GM18867 (cell line): Measurements from ENCODE around the gene KCNK3.
"Not testable (repeated sequence)": the region's sequence is repeated elsewhere in the genome, so short reads cannot be mapped to it uniquely, and the experiment has no call there.

ENCODE experiments used
- ATAC-seq: cut with Tn5 transposase; IDR thresholded peaks from one replicate; pipeline ENCODE4 v1.9.1; 2021; ENCODE audit warnings: mild to moderate bottlenecking, moderate library complexity; ENCODE audit not compliant: unreplicated experiment

Gene KCNK3

DNA sequence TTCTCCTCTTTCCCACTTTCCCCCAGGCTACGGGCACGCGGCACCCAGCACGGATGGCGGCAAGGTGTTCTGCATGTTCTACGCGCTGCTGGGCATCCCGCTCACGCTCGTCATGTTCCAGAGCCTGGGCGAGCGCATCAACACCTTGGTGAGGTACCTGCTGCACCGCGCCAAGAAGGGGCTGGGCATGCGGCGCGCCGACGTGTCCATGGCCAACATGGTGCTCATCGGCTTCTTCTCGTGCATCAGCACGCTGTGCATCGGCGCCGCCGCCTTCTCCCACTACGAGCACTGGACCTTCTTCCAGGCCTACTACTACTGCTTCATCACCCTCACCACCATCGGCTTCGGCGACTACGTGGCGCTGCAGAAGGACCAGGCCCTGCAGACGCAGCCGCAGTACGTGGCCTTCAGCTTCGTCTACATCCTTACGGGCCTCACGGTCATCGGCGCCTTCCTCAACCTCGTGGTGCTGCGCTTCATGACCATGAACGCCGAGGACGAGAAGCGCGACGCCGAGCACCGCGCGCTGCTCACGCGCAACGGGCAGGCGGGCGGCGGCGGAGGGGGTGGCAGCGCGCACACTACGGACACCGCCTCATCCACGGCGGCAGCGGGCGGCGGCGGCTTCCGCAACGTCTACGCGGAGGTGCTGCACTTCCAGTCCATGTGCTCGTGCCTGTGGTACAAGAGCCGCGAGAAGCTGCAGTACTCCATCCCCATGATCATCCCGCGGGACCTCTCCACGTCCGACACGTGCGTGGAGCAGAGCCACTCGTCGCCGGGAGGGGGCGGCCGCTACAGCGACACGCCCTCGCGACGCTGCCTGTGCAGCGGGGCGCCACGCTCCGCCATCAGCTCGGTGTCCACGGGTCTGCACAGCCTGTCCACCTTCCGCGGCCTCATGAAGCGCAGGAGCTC is 35.4 kb downstream of the KCNK3 start:
- ATAC-seq: no peak

DNA sequence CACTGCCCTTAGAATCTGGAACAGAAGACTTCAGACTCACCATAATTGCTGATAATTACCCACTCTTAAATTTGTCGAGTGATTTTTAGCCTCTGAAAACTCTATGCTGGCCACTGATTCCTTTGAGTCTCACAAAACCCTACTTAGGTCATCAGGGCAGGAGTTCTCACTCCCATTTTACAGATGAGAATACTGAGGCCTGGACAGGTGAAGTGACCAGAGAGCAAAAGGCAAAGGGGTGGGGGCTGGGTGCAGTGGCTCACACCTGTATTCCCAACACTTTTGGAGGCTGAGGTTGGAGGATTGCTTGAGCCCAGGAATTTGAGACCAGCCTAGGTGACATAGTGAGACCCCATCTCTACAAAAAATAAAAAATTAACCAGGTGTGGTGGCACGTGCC is 36.8 kb downstream of the KCNK3 start:
- ATAC-seq: no peak

- no peak for ATAC-seq
These were observed 38.2 kb downstream of the KCNK3 start for GRCh38 chr2:26730549-26731344.

DNA sequence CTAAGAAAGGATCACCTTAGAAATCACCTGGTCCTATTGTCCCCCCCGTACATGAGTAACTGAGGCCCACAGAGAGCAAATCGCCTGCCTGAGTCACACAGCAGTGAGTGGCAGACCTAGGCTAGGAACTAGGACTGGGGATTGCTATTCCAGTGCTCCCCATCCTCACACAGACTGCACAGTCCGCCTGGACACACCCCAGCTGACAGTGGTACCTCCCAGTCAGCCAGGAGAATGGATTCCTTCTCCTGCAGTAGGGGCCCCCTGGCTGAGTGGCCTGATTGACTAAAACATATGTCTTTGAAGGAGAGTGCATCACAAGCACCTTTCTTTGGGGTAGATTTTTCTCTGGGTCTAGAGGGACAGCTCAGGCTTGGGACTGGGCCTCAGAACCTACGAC is 39.2 kb downstream of the KCNK3 start:
- no peak for ATAC-seq

- ATAC-seq: no peak
These were observed 39.9 kb downstream of the KCNK3 start for GRCh38 chr2:26732446-26732845.

- ATAC-seq: no peak
These were observed 40.9 kb downstream of the KCNK3 start for GRCh38 chr2:26733413-26733812.

- ATAC-seq: no peak
These were observed 42.6 kb downstream of the KCNK3 start for GRCh38 chr2:26735097-26735496.

- ATAC-seq: no peak
These were observed 43.5 kb downstream of the KCNK3 start for GRCh38 chr2:26735883-26736588.

DNA sequence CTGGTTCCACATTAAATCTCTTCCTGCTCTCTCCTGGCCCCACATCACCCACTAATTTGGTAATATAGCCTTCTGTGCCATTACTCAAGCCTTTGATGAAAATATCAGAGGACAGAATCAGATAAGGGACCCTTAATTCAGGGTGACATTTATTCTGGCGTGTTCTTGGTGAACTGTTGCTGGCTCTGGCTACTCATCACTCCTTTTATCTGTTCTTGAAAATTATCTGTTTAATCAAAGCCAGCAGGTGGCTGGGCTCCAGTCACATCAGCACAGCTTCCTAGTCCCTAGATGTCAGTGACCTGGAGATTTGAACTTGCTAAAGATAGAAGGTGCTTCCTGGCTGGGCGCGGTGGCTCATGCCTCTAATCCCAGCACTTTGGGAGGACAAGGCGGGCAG is 44.7 kb downstream of the KCNK3 start:
- no peak for ATAC-seq

DNA sequence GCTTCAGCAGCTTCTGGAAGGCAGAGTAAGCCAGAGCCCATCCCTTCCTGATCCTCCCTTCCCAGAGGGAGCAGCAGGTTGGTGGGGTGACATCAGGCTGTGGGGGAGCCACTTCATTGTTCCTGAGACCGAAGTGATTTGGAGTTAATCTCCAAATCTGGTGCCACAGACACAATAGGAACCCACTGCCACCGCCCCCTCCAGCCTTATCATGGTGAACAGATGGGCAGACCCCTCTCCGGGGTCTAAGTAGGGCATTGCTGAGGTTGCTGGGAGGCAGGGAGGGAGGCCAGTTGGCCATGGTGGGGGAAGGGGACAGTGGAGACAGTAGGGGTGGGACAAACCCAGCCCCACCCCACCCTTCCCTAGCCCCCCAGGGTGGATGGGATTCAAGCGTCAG is 46.0 kb downstream of the KCNK3 start:
- no peak for ATAC-seq

- ATAC-seq: no peak
These were observed 47.0 kb downstream of the KCNK3 start for GRCh38 chr2:26739514-26739913.

DNA sequence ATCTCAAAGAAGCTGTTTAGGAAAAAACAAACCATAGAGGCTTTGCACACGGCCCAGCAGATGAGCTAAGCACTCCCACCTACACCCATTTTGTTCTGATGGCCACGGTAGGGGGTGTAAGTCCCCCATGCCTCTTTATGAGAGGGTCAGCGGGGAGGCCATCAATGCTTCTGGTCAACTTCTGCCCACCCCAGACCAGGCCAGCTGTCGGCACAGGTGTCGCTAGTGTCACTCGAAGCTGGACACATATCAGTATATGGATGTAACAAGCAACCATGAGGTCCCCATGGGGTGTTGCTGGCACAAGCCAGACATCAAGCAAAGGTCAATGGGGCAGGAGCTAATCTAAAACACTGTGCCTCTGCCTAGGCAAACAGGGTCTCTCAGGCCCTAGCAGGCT is 47.8 kb downstream of the KCNK3 start:
- ATAC-seq: no peak

DNA sequence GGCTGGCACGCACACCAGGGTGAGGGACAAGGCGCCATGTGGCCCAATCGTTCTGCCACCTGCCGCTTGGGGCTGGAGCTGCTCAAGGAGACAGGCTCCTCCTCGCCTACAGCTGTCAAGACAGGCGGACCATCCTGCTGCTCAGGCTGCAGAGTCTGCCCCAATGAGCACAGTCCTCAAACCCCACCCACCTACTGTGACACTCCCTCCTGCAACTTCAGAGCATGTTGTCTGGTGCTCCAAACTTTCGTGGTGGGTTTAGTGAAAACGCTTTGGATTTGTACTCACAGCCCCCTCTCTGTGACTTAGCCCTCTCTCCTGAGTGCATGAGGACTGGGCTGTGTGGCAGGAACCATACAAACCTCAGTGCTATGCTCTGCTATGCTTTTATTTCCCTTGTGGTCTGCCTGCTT is 48.4 kb downstream of the KCNK3 start:
- no peak for ATAC-seq

GRCh38 chr2:26742048-26742770 is 49.7 kb downstream of the KCNK3 start:
- ATAC-seq: no peak

DNA sequence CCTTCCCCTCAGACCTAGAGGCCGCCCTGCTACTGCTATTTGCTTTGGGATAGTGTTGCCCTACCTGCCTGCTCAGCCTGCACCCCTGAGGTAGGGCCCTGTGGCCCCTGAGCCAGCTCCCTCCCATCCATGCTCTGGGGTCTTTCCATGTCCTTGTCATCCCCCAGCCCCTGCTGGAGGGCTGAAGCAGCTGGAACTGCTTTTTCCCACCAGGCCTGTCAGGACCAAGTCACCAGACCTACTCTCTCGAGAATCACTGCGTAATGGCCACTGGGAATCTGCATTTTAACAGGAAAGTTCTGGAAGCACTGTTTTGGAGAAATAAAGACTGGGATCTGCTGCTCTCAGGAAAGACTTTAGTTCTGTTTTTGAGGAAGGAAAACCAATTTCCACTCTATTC is 51.3 kb downstream of the KCNK3 start:
- ATAC-seq: no peak

- ATAC-seq: no peak
These were observed 52.4 kb downstream of the KCNK3 start for GRCh38 chr2:26744953-26745352.

DNA sequence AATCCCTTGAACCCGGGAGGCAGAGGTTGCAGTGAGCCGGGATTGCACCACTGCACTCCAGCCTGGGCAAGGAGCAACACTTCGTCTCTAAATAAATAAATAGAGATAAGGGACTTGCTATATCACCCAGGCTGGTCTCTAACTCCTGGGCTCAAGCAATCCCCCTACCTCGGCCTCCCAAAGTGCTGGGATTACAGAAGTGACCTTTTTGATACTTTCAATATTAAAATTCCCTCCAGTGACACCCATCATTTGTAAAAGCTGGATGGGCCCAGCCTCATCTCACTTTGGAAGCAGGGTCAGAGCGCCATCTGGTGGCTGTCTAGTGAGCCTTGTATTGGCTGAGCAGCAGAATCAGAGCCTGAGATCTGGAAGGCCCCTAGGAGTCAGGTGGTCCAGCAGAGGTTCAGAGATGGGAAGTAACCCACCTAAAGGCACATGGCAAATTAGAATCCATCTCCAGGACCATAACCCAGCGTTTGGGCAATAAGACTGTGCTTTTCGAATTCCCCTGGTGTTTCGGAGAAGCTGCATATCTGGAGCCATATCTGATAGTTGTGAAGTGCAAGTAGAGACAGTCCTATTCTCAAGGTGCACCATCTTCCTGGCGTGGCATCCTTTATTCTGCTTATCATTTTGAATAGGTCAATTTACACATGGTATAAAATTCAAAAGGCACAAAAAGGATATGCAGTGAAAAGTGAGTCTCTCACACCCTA is 53.2 kb downstream of the KCNK3 start:
- ATAC-seq: no peak

DNA sequence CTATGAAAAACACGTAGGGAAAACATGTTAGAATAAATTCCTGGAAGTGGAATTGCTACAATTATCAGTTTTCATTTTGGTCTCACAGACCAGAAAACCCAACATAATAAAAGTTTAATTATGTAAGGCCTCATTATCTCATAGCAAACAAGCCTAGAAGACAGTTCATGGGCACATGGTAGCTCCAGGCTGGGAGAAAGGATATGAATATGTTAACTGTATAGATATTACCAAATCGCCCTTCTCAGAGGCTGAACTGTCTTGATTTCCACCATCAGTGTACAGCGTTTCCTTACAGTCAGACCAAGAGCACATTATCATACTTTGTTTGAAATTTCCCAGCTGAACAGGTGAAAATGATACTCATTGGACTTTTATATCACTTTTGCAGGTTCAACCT is 54.4 kb downstream of the KCNK3 start:
- no peak for ATAC-seq

GRCh38 chr2:26749787-26750420 is 57.4 kb downstream of the KCNK3 start:
- ATAC-seq: not testable (repeated sequence)

DNA sequence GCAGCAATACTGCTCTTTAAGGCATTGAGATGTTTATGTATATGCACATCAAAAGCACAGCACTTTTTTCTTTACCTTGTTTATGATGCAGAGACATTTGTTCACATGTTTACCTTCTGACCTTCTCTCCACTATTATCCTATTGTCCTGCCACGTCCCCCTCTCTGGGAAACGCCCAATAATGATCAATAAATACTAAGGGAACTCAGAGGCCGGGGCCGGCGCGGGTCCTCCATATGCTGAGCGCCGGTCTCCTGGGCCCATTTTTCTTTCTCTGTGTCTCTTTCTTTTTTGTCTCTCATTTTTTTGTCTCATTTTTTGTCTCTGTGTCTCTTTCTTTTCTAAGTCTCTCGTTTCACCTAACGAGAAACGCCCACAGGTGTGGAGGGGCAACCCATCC is 57.9 kb downstream of the KCNK3 start:
- not testable (repeated sequence) for ATAC-seq
